Measurements from ENCODE around the gene NF1. TPM values are rescaled to one million over a fixed set of nuclear protein-coding genes. Genes with fewer than 3 reads are reported as not detected.
A peak's percentile ranks its signal among the peaks of the same experiment; 100 is the strongest.

The NF1 gene
- total RNA-seq, 2 donors from 2014 or later = 38.5 to 49.1 TPM

- no peak within 1 kb of the TSS for H3K4me3 ChIP-seq
- no peak within 1 kb of the TSS for H3K27ac ChIP-seq
- TF ChIP-seq, protein P1, sequence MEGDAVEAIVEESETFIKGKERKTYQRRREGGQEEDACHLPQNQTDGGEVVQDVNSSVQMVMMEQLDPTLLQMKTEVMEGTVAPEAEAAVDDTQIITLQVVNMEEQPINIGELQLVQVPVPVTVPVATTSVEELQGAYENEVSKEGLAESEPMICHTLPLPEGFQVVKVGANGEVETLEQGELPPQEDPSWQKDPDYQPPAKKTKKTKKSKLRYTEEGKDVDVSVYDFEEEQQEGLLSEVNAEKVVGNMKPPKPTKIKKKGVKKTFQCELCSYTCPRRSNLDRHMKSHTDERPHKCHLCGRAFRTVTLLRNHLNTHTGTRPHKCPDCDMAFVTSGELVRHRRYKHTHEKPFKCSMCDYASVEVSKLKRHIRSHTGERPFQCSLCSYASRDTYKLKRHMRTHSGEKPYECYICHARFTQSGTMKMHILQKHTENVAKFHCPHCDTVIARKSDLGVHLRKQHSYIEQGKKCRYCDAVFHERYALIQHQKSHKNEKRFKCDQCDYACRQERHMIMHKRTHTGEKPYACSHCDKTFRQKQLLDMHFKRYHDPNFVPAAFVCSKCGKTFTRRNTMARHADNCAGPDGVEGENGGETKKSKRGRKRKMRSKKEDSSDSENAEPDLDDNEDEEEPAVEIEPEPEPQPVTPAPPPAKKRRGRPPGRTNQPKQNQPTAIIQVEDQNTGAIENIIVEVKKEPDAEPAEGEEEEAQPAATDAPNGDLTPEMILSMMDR (IDR thresholded peaks at IDR 0.05) = no peak
- no peaks in the 10 kb centered on the region for H3K27me3 ChIP-seq
- H3K4me1 ChIP-seq = no peaks in the 10 kb centered on the region
- no peaks in the 10 kb centered on the region for H3K36me3 ChIP-seq
- no peak for DNase-seq
- intact Hi-C loops (cut with DNase I) = no loop called here
- no peak within 1 kb of the TSS for H3K9ac ChIP-seq (ENCODE audit: low read depth in 2 of 2, low read length in 2 of 2)
- H3K9me3 ChIP-seq = no peaks in the 10 kb centered on the region
Observed at GRCh38 chr17:31297090-31297489, 202.3 kb downstream of the NF1 start, which contains the start of gene OMG. Gene OMG (minus strand): TSS chr17:31297239. CDS start chr17:31296331, 908 bp downstream.

DNA sequence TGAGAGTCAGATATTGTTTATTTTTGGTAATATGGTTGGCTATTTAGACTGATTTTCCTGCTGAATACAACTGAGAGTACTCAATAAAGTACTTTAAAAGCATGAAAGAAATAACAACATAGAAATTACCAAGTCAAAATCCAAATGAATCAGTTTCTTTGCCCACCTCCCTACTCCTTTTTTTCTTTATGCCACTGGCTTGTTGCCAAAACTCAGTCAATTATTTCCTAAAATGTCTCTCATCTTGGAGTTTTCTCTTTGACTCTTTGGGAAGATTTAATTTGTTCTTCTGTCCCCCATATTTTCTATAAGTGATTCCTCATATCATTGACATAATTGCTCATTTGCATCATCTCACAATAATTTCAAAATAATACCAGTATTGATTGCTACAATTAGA lies 204.8 kb downstream of the NF1 start:
- intact Hi-C loops (cut with DNase I) = no loop called here
- Histone ChIP-seq H3K9me3 (no peaks in the 10 kb centered on the region), H3K4me3 (no peak overlapping the region), H3K4me1 (no peaks in the 10 kb centered on the region), H3K9ac (ENCODE audit: low read depth in 2 of 2, low read length in 2 of 2) (no peak overlapping the region), H3K27me3 (no peaks in the 10 kb centered on the region), H3K36me3 (no peaks in the 10 kb centered on the region), H3K27ac (no peak overlapping the region)
- DNase-seq = no peak
- TF ChIP-seq, protein P1 (IDR thresholded peaks at IDR 0.05) = no peak

GRCh38 chr17:31307640-31308039 lies 212.9 kb downstream of the NF1 start:
- intact Hi-C loops (cut with DNase I) = no loop called here
- no peak overlapping the region for H3K9ac ChIP-seq (ENCODE audit: low read depth in 2 of 2, low read length in 2 of 2)
- H3K4me3 ChIP-seq = no peak overlapping the region

GRCh38 chr17:31308372-31309334 lies 213.9 kb downstream of the NF1 start:
- Histone ChIP-seq H3K9ac (ENCODE audit: low read depth in 2 of 2, low read length in 2 of 2) (peak overlapping the region in 1 of 2 donors; percentile 58), H3K27me3 (no peaks in the 10 kb centered on the region), H3K4me1 (no peaks in the 10 kb centered on the region), H3K9me3 (no peaks in the 10 kb centered on the region), H3K36me3 (no peaks in the 10 kb centered on the region), H3K27ac (peak overlapping the region; percentile 53), H3K4me3 (no peak overlapping the region)
- intact Hi-C loops (cut with DNase I) = no loop called here
- no peak for DNase-seq
- TF ChIP-seq, protein P1 (IDR thresholded peaks at IDR 0.05) = no peak

More at GRCh38 chr17:31307640-31308039, 212.9 kb downstream of the NF1 start:
- Histone ChIP-seq H3K9me3 (no peaks in the 10 kb centered on the region), H3K27me3 (no peaks in the 10 kb centered on the region), H3K36me3 (no peaks in the 10 kb centered on the region), H3K4me1 (no peaks in the 10 kb centered on the region), H3K27ac (no peak overlapping the region)
- DNase-seq = no peak
- TF ChIP-seq, protein P1 (IDR thresholded peaks at IDR 0.05) = no peak

GRCh38 chr17:31309556-31309955 lies 214.8 kb downstream of the NF1 start:
- no peak for DNase-seq
- Histone ChIP-seq H3K36me3 (no peaks in the 10 kb centered on the region), H3K9me3 (no peaks in the 10 kb centered on the region), H3K9ac (ENCODE audit: low read depth in 2 of 2, low read length in 2 of 2) (peak overlapping the region in 1 of 2 donors; percentile 3), H3K4me3 (peak overlapping the region; percentile 2), H3K27me3 (no peaks in the 10 kb centered on the region), H3K27ac (peak overlapping the region; percentile 53), H3K4me1 (no peaks in the 10 kb centered on the region)
- TF ChIP-seq, protein P1 (IDR thresholded peaks at IDR 0.05) = no peak
- intact Hi-C loops (cut with DNase I) = no loop called here

All from colonic mucosa (tissue), 4 donors.